K562 (cell line): ENCODE measurements around the gene OPHN1. TPM values are rescaled to one million over a fixed set of nuclear protein-coding genes. Genes with fewer than 3 reads are reported as not detected.

Experiments used
- ATF1 ChIP-seq, 2 experiments: fragments of 450-650 bp in 1 of 2; IDR thresholded peaks; 2 replicates each; pipeline ENCODE4 v1.6.1; 2016; ENCODE audit warnings: missing compliant biosample characterization in 1 of 2, missing genetic modification characterization in 1 of 2
- ATF7 ChIP-seq: fragments of 450-650 bp; IDR thresholded peaks from 2 replicates; pipeline ENCODE4 v1.7.1; 2014; ENCODE audit warnings: mild to moderate bottlenecking, moderate library complexity
- BRD9 ChIP-seq: fragments of 450-650 bp; IDR thresholded peaks from 2 replicates; pipeline ENCODE4 v1.6.1; 2018; ENCODE audit warnings: low read depth; ENCODE audit not compliant: partially characterized antibody
- CBFA2T2 ChIP-seq: fragments of 450-650 bp; conservative IDR thresholded peaks from 2 replicates; pipeline ENCODE4 v1.6.1; 2017; ENCODE audit warnings: mild to moderate bottlenecking
- CBFA2T3 ChIP-seq: fragments of 450-650 bp; IDR thresholded peaks from 2 replicates; pipeline ENCODE4 v1.6.1; 2017
- CREM ChIP-seq: IDR thresholded peaks from 2 replicates; pipeline ENCODE4 v1.6.1; 2014; ENCODE audit warnings: antibody characterized with exemption, low read depth
- FOSL1 ChIP-seq: fragments of 200-800 bp; sonication (Bioruptor generic); conservative IDR thresholded peaks from 2 replicates; pipeline ENCODE4 v1.6.1; 2016; ENCODE audit warnings: missing genetic modification characterization, missing compliant biosample characterization
- GATA2 ChIP-seq: sonication (generic); formaldehyde crosslinking; IDR thresholded peaks from 2 replicates; pipeline ENCODE4 v1.4.0; 2020; ENCODE audit warnings: mild to moderate bottlenecking, missing genetic modification reagents
- HDAC1 ChIP-seq, 2 experiments: fragments of 450-650 bp; IDR thresholded peaks; 2 replicates each; pipeline ENCODE4 v1.6.1; 2016 to 2017; ENCODE audit warnings: inconsistent platforms in 1 of 2, mild to moderate bottlenecking in 1 of 2, moderate library complexity in 1 of 2
- HDAC2 ChIP-seq: fragments of 450-650 bp; IDR thresholded peaks from 2 replicates; pipeline ENCODE4 v1.6.1; 2016; ENCODE audit warnings: mild to moderate bottlenecking
- HES1 ChIP-seq: fragments of 450-650 bp; IDR thresholded peaks from 2 replicates; pipeline ENCODE4 v1.6.1; 2016; ENCODE audit warnings: low read depth, mild to moderate bottlenecking, moderate library complexity
- JUN ChIP-seq, 2 experiments: sonication (generic) in 1 of 2; formaldehyde crosslinking in 1 of 2; IDR thresholded peaks; 2 replicates each; pipeline versions ENCODE4 v1.6.1 to v1.8.0; 2012 to 2022; ENCODE audit warnings: borderline replicate concordance in 2 of 2, mild to moderate bottlenecking in 2 of 2, improper control_type of control experiment in 1 of 2, low read depth in 1 of 2, low read length in 1 of 2, missing genetic modification reagents in 1 of 2
- JUND ChIP-seq, 2 experiments: IDR thresholded peaks; 2 replicates in 1 of 2; 3 replicates in 1 of 2; pipeline ENCODE4 v1.6.1; 2011; ENCODE audit warnings: borderline replicate concordance in 2 of 2, low read depth in 2 of 2, low read length in 2 of 2, improper control_type of control experiment in 1 of 2, missing biosample characterization in 1 of 2, missing genetic modification characterization in 1 of 2, missing genetic modification reagents in 1 of 2
- KDM1A ChIP-seq, 2 experiments: fragments of 450-650 bp; IDR thresholded peaks; 2 replicates each; pipeline ENCODE4 v1.6.1; 2016; ENCODE audit warnings: mild to moderate bottlenecking in 2 of 2
- MEIS2 ChIP-seq: fragments of 450-650 bp; IDR thresholded peaks from 2 replicates; pipeline ENCODE4 v1.6.1; 2014; ENCODE audit warnings: mild to moderate bottlenecking; ENCODE audit not compliant: partially characterized antibody
- NRF1 ChIP-seq, 2 experiments: fragments of 450-650 bp; IDR thresholded peaks in 1 of 2; conservative IDR thresholded peaks in 1 of 2; 2 replicates each; pipeline ENCODE4 v1.6.1; 2014; ENCODE audit warnings: mild to moderate bottlenecking in 2 of 2
- PBX2 ChIP-seq, 2 experiments: IDR thresholded peaks in 1 of 2; conservative IDR thresholded peaks in 1 of 2; 2 replicates each; pipeline ENCODE4 v1.6.1; 2016; ENCODE audit warnings: low read depth in 2 of 2, mild to moderate bottlenecking in 1 of 2, missing compliant biosample characterization in 1 of 2, missing genetic modification characterization in 1 of 2, moderate library complexity in 1 of 2
- PKNOX1 ChIP-seq: fragments of 450-650 bp; IDR thresholded peaks from 2 replicates; pipeline ENCODE4 v1.6.1; 2016
- SMARCA4 ChIP-seq: fragments of 450-650 bp; IDR thresholded peaks from 2 replicates; pipeline ENCODE4 v1.6.1; 2016
- SMARCE1 ChIP-seq: fragments of 450-650 bp; IDR thresholded peaks from 2 replicates; pipeline ENCODE4 v1.7.1; 2016; ENCODE audit warnings: mild to moderate bottlenecking
- TEAD4 ChIP-seq, 2 experiments: sonication (generic) in 1 of 2; formaldehyde crosslinking in 1 of 2; IDR thresholded peaks; 2 replicates each; pipeline versions ENCODE4 v1.6.1 to v1.8.0; 2012 to 2022; ENCODE audit warnings: borderline replicate concordance in 1 of 2, inconsistent platforms in 1 of 2, low read length in 1 of 2, mild to moderate bottlenecking in 1 of 2, missing genetic modification reagents in 1 of 2
- ZNF584 ChIP-seq: fragments of 200-800 bp; sonication (Bioruptor generic); IDR thresholded peaks from 2 replicates; pipeline ENCODE4 v1.6.1; 2016; ENCODE audit warnings: low read depth, mild to moderate bottlenecking, missing genetic modification characterization, missing compliant biosample characterization
- polyA plus RNA-seq, 8 experiments: library from polyadenylated mRNA; depleted of rRNA in 4 of 8; stranded (reverse) in 5 of 8; unstranded in 3 of 8; fragments of >200 nt; fragmentation: Nextera tagmentation in 2 of 8; fragmentation: Illumina TruSeq in 1 of 8; extraction: Ambion mirVana in 2 of 8; extraction: Trizol in 1 of 8; gene quantifications; 2 replicates each; pipeline versions ENCODE4 v1.2.1 to v1.2.3, GENCODE V29; 2011 to 2014; ENCODE audit warnings: inconsistent platforms in 1 of 8, missing spikeins in 1 of 8
- total RNA-seq, 7 experiments: library from RNA; depleted of rRNA in 6 of 7; stranded (reverse); fragments of >200 nt in 6 of 7; fragmentation: Illumina TruSeq in 2 of 7; extraction: Trizol in 2 of 7; gene quantifications; 2 replicates each; pipeline versions ENCODE4 v1.2.1 to v1.2.3, GENCODE V29; 2011 to 2021; ENCODE audit warnings: low replicate concordance in 1 of 7

OPHN1 gene
- total and polyA plus RNA-seq, 9 of the 15 experiments (the other 6 are each of a cell fraction or from before 2014, with no cell fraction given): 0.28 to 1.8 (median 1.0) TPM

GRCh38 chrX:68186552-68187262, 246.6 kb downstream of the OPHN1 start (continued):
- TF ChIP-seq SMARCE1 (peak; percentile 84; the same call in 1 of the 2 replicates), CREM (peak; percentile 70), HES1 (peak; percentile 14; the same call in 1 of the 2 replicates), CBFA2T2 (0 out of 2 replicates have a peak, but pooled peaks have one; percentile 15), CBFA2T3 (peak; percentile 56), SMARCA4 (peak; percentile 72), HDAC2 (0 out of 2 replicates have a peak, but pooled peaks have one; percentile 35), BRD9 (no peak), HDAC1 (IDR thresholded peaks at IDR 0.05) (peak in 1 of 2 experiments; percentile 49; a peak in 1 of 4 replicates), KDM1A (IDR thresholded peaks at IDR 0.05) (peak; percentile 68 to 84), PKNOX1 (peak; percentile 41; the same call in 1 of the 2 replicates), PBX2 (CRISPR knock-in tag; IDR thresholded peaks at IDR 0.05; ENCODE audit: low read depth) (no peak), PBX2 (tag; conservative IDR thresholded peaks at IDR 0.05; ENCODE audit: low read depth) (peak; percentile 23; the same call in 1 of the 2 replicates), NRF1 (conservative IDR thresholded peaks at IDR 0.05 in 1 of 2, IDR thresholded peaks at IDR 0.05 in 1 of 2) (no peak), ZNF584 (CRISPR knock-in tag) (no peak), GATA2 (CRISPR knock-in tag) (0 out of 2 replicates have a peak, but pooled peaks have one; percentile 18), TEAD4 (IDR thresholded peaks at IDR 0.05; ENCODE audit: low read length) (peak; percentile 50; the same call in 1 of the 2 replicates), TEAD4 (CRISPR knock-in tag; IDR thresholded peaks at IDR 0.05; ENCODE audit: borderline replicate concordance) (no peak), ATF7 (peak; percentile 46; the same call in 1 of the 2 replicates), ATF1 (CRISPR knock-in tag; IDR thresholded peaks at IDR 0.05) (no peak), ATF1 (tag; IDR thresholded peaks at IDR 0.05) (peak; percentile 67), FOSL1 (peak; percentile 95), JUND (IDR thresholded peaks at IDR 0.05; ENCODE audit: borderline replicate concordance, low read depth, low read length) (peak; percentile 90), JUND (tag; IDR thresholded peaks at IDR 0.05; ENCODE audit: borderline replicate concordance, low read depth, low read length) (peak; percentile 88; the same call in 2 of the 3 replicates), MEIS2 (peak; percentile 70), JUN (IDR thresholded peaks at IDR 0.05; ENCODE audit: borderline replicate concordance, low read depth, low read length) (peak; percentile 74), JUN (CRISPR knock-in tag; IDR thresholded peaks at IDR 0.05; ENCODE audit: borderline replicate concordance) (no peak)
